GM10266 (cell line): Measurements from ENCODE around the gene MCRIP2.
A peak's percentile ranks its signal among the peaks of the same experiment; 100 is the strongest.

Experiments
- DNase-seq: peaks from one replicate; pipeline ENCODE4 v3.0.0; 2012; ENCODE audit errors: extremely low spot score
- TF ChIP-seq, protein P1 (sequence below): IDR thresholded peaks from 2 replicates; pipeline ENCODE4 v1.5.1; 2012; ENCODE audit warnings: mild to moderate bottlenecking, low read depth; ENCODE audit not compliant: control insufficient read depth, insufficient read depth; ENCODE audit errors: missing control alignments

MCRIP2 gene

GRCh38 chr16:694187-694862 lies 52.7 kb downstream of the MCRIP2 start:
- TF ChIP-seq, protein P1, sequence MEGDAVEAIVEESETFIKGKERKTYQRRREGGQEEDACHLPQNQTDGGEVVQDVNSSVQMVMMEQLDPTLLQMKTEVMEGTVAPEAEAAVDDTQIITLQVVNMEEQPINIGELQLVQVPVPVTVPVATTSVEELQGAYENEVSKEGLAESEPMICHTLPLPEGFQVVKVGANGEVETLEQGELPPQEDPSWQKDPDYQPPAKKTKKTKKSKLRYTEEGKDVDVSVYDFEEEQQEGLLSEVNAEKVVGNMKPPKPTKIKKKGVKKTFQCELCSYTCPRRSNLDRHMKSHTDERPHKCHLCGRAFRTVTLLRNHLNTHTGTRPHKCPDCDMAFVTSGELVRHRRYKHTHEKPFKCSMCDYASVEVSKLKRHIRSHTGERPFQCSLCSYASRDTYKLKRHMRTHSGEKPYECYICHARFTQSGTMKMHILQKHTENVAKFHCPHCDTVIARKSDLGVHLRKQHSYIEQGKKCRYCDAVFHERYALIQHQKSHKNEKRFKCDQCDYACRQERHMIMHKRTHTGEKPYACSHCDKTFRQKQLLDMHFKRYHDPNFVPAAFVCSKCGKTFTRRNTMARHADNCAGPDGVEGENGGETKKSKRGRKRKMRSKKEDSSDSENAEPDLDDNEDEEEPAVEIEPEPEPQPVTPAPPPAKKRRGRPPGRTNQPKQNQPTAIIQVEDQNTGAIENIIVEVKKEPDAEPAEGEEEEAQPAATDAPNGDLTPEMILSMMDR, result no peak
- DNase-seq, result no peak

DNA sequence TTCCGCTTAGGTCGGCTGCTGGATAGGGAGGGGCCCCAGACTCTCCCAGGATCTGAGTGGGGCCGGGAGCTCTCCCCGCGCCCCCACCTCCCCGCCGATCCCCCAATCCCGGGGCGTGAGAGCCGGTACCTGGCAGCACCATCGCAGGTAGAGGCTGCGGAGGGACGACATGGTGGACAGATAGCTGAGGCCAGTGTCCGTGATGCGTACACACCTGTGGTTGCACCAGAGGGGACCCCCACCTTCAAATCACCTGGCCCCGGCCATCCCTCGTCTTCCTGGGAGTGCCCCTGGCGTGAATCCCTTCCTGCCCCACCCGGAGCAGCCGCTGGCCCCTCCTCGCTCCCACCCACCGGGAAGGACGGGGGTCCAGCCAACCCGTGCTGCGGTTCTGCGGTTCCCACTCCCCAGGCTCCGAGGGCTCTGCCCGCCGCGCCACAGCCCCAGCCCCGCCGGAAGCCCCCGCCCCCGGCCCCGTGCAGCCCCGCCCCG lies 53.3 kb downstream of the MCRIP2 start:
- DNase-seq, result no peak
- TF ChIP-seq, protein P1, result no peak

DNA sequence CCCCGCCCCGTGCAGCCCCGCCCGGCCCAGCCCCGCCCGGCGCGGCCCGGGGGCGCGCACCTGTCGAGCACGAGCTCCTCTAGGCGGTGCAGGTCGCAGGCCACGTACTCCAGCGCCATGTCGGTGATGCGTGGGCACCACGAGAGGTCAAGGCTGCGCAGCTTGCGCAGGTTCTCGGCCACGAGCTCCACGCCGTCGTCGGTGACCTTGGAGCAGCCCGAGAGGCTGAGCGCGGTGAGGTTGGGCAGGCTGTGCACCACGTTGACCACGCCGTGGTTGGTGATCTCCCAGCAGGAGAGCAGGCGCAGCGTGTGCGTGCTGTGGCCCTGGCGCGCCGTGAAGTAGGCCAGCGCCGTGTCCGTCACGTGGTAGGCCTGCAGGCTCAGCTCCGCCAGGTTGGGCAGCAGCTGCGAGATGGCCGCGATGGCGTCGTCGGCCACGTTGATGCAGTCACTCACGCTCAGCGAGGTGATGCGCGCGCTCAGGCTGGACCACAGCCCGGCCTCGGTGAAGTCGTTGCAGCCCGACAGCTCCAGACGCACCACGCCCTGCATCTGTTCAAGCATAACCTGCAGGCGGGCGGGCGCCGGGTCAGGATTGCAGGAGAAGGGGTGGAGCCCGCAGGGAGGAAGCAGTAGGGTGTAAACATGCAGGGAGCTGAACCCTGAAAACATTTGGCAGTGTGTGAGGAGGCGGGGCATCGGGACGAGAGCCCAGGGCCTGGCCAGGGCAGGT lies 53.9 kb downstream of the MCRIP2 start:
- peak; percentile 90 for DNase-seq
- TF ChIP-seq, protein P1, result no peak
